GM06990 (cell line): ENCODE measurements around the gene LINC00237.

Experiments used
- DNase-seq: peaks from one replicate; pipeline ENCODE4 v3.0.0-alpha.2; 2011; ENCODE audit not compliant: insufficient read length; ENCODE audit errors: extremely low read depth
- H3K27me3 ChIP-seq: replicated peaks from 2 replicates; pipeline ENCODE4 v1.6.0; 2011; ENCODE audit warnings: low read length; ENCODE audit not compliant: control insufficient read depth, insufficient read depth
- H3K36me3 ChIP-seq: 2 replicates; pipeline ENCODE4 v1.5.1; 2011; ENCODE audit warnings: low read length; ENCODE audit not compliant: control insufficient read depth, insufficient read depth
- H3K4me3 ChIP-seq: replicated peaks from 2 replicates; pipeline ENCODE4 v1.5.1; 2011; ENCODE audit warnings: low read depth, mild to moderate bottlenecking, control low read depth, low read length
- TF ChIP-seq, protein P1 (sequence below): IDR thresholded peaks from 2 replicates; pipeline ENCODE4 v1.5.1; 2011; ENCODE audit warnings: low read length, control low read depth, mild to moderate bottlenecking, inconsistent platforms; ENCODE audit not compliant: insufficient read depth, poor library complexity, severe bottlenecking

Gene LINC00237

DNA sequence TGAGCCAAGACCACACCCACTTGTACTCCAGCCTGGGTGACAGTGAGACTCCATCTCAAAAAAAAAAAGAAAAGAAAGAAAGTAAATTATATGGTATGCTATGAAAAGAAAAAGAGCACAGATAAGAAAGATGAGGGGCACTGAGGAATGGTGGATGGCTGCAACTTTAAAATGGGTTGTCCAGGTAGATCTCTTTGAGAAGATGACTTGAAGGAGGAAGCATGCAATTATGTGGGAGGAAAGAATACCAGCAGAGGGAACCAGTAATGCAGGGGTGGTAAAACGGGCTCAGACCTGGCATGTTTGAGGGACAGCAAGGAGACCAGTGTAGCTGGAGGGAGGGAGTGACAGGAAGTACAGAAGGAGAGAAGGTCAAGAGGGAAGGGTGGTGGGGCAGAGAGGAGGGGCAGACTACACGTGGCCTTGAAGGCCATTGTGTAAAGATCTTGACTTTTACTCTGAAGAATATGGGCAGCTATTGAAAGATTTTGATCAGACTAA is 22.3 kb downstream of the LINC00237 start:
- TF ChIP-seq, protein P1, sequence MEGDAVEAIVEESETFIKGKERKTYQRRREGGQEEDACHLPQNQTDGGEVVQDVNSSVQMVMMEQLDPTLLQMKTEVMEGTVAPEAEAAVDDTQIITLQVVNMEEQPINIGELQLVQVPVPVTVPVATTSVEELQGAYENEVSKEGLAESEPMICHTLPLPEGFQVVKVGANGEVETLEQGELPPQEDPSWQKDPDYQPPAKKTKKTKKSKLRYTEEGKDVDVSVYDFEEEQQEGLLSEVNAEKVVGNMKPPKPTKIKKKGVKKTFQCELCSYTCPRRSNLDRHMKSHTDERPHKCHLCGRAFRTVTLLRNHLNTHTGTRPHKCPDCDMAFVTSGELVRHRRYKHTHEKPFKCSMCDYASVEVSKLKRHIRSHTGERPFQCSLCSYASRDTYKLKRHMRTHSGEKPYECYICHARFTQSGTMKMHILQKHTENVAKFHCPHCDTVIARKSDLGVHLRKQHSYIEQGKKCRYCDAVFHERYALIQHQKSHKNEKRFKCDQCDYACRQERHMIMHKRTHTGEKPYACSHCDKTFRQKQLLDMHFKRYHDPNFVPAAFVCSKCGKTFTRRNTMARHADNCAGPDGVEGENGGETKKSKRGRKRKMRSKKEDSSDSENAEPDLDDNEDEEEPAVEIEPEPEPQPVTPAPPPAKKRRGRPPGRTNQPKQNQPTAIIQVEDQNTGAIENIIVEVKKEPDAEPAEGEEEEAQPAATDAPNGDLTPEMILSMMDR, result no peak
- H3K4me3 ChIP-seq, result no peak overlapping the region
- no peaks in the 10 kb centered on the region for H3K36me3 ChIP-seq
- H3K27me3 ChIP-seq, result peaks cover 2% of the 10 kb centered on the region; the same call in 1 of the 2 replicates
- DNase-seq, result no peak

DNA sequence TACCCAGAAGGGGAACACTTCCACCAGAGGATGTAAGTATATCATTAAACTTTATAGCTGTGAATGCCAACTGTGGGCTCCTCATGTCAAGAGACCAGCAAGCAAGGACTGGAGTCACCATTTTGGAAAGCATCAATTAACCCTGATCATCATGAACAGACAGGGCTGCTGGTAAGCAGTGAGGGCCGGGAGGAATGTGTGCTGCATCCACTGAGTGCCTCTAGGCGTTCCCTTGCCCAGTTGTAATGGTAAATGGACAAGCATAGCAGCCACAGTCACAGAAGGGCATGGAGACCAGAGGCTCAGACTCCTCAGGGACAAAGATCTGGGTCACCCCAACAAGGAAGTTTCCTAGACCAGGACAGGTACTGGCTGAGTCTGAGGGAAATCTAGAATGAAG is 23.6 kb downstream of the LINC00237 start:
- TF ChIP-seq, protein P1, result no peak
- no peak overlapping the region for H3K4me3 ChIP-seq
- DNase-seq, result no peak
- H3K27me3 ChIP-seq, result peaks cover 2% of the 10 kb centered on the region; the same call in 1 of the 2 replicates
- no peaks in the 10 kb centered on the region for H3K36me3 ChIP-seq

DNA sequence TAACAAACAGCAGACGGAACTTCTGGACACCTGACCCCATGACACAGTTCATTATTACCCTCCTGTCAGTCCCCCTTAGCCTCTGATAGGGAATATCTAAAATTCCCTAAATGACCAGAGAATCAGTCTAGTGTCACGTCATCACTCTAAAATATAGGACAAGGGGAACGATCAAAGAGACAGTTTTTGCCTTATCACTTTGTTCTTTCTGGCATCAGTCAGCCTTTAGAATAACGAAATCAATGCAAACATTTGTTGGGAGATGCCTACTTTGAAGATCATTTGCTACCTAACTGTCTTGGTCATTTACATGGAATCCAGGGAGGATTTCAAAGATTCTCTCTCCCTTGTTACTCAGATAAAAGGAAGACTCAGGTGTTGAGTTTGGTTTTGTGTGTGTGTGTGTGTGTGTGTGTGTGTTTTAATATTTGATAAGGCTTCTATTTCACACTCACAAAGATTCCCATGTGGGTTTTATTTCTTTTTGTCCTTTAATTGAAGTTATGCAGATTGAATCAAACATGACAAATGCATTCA is 28.3 kb downstream of the LINC00237 start:
- TF ChIP-seq, protein P1, result no peak
- H3K27me3 ChIP-seq, result no peaks in the 10 kb centered on the region; the same call in 1 of the 2 replicates
- DNase-seq, result no peak
- H3K36me3 ChIP-seq, result no peaks in the 10 kb centered on the region
- no peak overlapping the region for H3K4me3 ChIP-seq

DNA sequence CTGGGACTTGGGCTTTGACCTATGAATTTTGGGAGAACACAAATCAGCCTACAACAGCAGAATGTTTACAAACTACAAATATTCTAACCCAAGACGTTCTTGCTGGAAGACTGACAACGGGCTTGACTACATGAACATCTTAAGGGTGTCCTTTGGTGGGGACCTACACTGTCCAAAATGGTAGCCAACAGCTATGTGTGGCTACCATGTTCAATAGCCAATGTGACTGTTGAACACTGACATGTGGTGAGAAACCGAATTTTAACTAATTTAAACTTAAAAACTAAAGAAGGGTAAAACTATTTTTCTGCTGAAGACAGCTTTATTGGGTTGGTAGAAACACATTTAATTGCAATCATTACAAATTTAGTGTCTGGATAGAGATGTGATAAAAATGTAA is 30.1 kb downstream of the LINC00237 start:
- TF ChIP-seq, protein P1, result no peak
- no peak for DNase-seq
- Histone ChIP-seq H3K27me3 (no peaks in the 10 kb centered on the region; the same call in 1 of the 2 replicates), H3K36me3 (no peaks in the 10 kb centered on the region), H3K4me3 (no peak overlapping the region)

DNA sequence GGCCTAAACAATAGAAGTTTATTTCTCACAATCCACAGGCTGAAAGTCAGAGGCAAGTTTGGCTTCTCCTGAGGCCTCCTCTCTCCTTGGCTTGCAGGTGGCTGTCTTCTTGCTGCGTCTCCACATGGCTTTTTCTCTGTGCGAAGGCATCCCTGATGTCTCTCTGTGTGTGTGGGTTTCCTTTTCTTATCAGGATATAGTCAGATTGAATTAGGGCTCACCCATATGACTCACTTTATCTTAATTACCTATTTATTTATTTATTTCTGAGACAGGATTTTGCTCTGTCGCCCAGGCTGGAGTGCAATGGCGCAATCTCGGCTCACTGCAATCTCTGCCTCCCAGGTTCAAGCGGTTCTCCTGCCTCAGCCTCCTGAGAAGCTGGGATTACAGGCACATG is 30.7 kb downstream of the LINC00237 start:
- DNase-seq, result no peak
- no peaks in the 10 kb centered on the region for H3K36me3 ChIP-seq
- H3K4me3 ChIP-seq, result no peak overlapping the region
- no peaks in the 10 kb centered on the region; the same call in 1 of the 2 replicates for H3K27me3 ChIP-seq
- TF ChIP-seq, protein P1, result no peak
